DND-41 (cell line): Measurements from ENCODE around the gene LAMB1.

Experiments
- EZH2 ChIP-seq: IDR thresholded peaks from 3 replicates; pipeline ENCODE4 v1.6.1; 2012; ENCODE audit warnings: borderline replicate concordance, low read depth, mild to moderate bottlenecking, moderate library complexity, low read length, inconsistent platforms; ENCODE audit not compliant: severe bottlenecking
- TF ChIP-seq, protein P1 (sequence below): IDR thresholded peaks from 2 replicates; pipeline ENCODE4 v1.5.1; 2012; ENCODE audit warnings: borderline replicate concordance, low read length, moderate library complexity, mild to moderate bottlenecking; ENCODE audit not compliant: poor library complexity, severe bottlenecking; ENCODE audit errors: extremely low read depth

DNA sequence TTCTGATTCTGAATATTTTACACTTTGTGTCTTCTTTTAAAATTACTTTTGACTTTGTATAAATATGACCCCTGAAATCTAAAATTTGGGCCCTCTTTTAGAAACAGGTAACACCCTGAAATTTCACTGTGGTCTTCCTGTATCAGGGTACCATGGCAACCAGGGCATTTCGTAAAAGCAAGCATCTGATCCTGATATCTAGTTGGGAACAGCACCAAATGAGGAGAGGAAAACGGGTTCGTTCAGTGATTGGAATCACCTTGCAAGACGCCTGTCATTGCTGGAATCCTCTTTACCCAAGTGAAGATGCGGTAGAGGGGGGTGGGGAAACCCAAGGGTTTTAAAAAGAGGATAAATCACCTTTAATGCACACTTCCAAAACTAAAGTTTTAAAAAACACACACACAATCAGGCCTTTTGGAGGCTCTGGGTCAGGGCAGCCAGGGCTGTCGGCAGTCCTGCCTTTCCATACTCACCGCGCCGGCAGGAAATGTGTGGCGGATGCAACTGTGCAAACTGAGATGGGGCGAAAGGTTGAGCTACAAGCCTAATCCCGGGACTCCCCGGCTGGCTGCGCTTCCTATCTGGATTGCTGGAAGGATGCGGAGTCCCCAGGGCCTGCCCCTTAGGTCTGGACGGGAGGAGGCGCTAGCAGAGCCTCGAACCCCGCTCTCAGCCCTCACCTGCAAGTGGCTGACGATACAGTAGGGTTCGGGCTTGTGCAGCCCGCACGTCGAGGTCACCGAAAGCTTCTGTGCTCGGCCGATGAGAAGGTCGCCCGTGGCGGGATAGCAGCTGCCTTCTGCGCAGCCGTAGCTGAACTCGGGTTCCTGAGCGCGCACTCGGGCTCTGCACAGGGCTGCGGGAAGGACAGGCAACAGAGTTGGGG, 1.8 kb downstream of the LAMB1 start:
- TF ChIP-seq, protein P1, sequence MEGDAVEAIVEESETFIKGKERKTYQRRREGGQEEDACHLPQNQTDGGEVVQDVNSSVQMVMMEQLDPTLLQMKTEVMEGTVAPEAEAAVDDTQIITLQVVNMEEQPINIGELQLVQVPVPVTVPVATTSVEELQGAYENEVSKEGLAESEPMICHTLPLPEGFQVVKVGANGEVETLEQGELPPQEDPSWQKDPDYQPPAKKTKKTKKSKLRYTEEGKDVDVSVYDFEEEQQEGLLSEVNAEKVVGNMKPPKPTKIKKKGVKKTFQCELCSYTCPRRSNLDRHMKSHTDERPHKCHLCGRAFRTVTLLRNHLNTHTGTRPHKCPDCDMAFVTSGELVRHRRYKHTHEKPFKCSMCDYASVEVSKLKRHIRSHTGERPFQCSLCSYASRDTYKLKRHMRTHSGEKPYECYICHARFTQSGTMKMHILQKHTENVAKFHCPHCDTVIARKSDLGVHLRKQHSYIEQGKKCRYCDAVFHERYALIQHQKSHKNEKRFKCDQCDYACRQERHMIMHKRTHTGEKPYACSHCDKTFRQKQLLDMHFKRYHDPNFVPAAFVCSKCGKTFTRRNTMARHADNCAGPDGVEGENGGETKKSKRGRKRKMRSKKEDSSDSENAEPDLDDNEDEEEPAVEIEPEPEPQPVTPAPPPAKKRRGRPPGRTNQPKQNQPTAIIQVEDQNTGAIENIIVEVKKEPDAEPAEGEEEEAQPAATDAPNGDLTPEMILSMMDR: no peak
- TF ChIP-seq EZH2: no peak
